ENCODE data around the gene SPAG8.

Gene SPAG8

GRCh38 chr9:35783418-35783817, 28.6 kb downstream of the SPAG8 start:
- Histone ChIP-seq H3K79me2 (ENCODE audit: low read length) (no peaks in the 10 kb centered on the region), H3K4me1 (ENCODE audit: low read length) (peaks cover 3% of the 10 kb centered on the region; the same call in 1 of the 2 replicates), H3K9ac (ENCODE audit: low read length) (no peak overlapping the region), H3K9me2 (replicated peaks; ENCODE audit: insufficient read depth, low read length) (no peaks in the 10 kb centered on the region), H2AFZ (ENCODE audit: low read length) (no peak overlapping the region), H3K27ac (ENCODE audit: low read length) (no peak overlapping the region), H3K27me3 (replicated peaks; ENCODE audit: insufficient read depth, low read length) (no peaks in the 10 kb centered on the region), H3K4me2 (ENCODE audit: low read depth, low read length) (no peak overlapping the region), H3K36me3 (replicated peaks; ENCODE audit: insufficient read depth, low read length) (no peaks in the 10 kb centered on the region), H3K4me3 (ENCODE audit: low read length) (no peak overlapping the region), H4K20me1 (ENCODE audit: insufficient read depth, low read length) (no peaks in the 10 kb centered on the region), H3F3A (ENCODE audit: insufficient read depth, low read length) (no peaks in the 10 kb centered on the region), H3K9me3 (replicated peaks; ENCODE audit: insufficient read depth, low read length) (no peaks in the 10 kb centered on the region)
- no peak for DNase-seq
- TF ChIP-seq EZH2 (optimal IDR thresholded peaks at IDR 0.05; ENCODE audit: low read depth, low read length) (no peak), CTCF (IDR thresholded peaks at IDR 0.05; ENCODE audit: low read length) (no peak), EZH2phosphoT487 (IDR thresholded peaks at IDR 0.05; ENCODE audit: low read length) (no peak)

DNA sequence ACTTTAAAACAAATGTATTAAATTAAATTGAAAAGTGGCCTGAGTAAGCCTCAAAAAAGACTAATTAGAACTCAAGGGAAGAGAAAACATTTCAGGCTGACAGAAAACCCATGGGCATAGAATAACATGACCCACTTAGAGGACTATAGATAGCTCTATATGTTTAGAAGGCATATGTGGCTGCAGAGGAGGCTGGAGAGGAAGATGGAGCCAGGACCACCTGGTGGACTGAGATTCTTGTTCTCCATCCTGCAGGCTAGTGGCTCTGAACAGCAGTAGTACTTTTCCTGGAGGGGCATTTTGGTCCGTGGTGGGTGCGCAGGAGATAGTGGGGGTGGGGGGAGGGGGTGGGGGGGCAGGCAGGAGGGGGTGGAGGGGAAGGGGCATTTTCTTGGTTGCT, 31.0 kb downstream of the SPAG8 start:
- no peak overlapping the region for H3K4me3 ChIP-seq (ENCODE audit: low read length)
- H2AFZ ChIP-seq (ENCODE audit: low read length) = no peak overlapping the region
- no peaks in the 10 kb centered on the region for H4K20me1 ChIP-seq (ENCODE audit: insufficient read depth, low read length)
- no peaks in the 10 kb centered on the region for H3F3A ChIP-seq (ENCODE audit: insufficient read depth, low read length)
- DNase-seq = no peak
- no peaks in the 10 kb centered on the region for H3K9me2 ChIP-seq (replicated peaks; ENCODE audit: insufficient read depth, low read length)
- no peaks in the 10 kb centered on the region for H3K36me3 ChIP-seq (replicated peaks; ENCODE audit: insufficient read depth, low read length)
- H3K4me2 ChIP-seq (ENCODE audit: low read depth, low read length) = no peak overlapping the region
- no peaks in the 10 kb centered on the region for H3K79me2 ChIP-seq (ENCODE audit: low read length)
- no peaks in the 10 kb centered on the region for H3K9me3 ChIP-seq (replicated peaks; ENCODE audit: insufficient read depth, low read length)
- TF ChIP-seq EZH2 (optimal IDR thresholded peaks at IDR 0.05; ENCODE audit: low read depth, low read length) (no peak), EZH2phosphoT487 (IDR thresholded peaks at IDR 0.05; ENCODE audit: low read length) (no peak), CTCF (IDR thresholded peaks at IDR 0.05; ENCODE audit: low read length) (no peak)
- H3K9ac ChIP-seq (ENCODE audit: low read length) = no peak overlapping the region
- H3K4me1 ChIP-seq (ENCODE audit: low read length) = peaks cover 3% of the 10 kb centered on the region; the same call in 1 of the 2 replicates
- no peak overlapping the region for H3K27ac ChIP-seq (ENCODE audit: low read length)
- no peaks in the 10 kb centered on the region for H3K27me3 ChIP-seq (replicated peaks; ENCODE audit: insufficient read depth, low read length)

DNA sequence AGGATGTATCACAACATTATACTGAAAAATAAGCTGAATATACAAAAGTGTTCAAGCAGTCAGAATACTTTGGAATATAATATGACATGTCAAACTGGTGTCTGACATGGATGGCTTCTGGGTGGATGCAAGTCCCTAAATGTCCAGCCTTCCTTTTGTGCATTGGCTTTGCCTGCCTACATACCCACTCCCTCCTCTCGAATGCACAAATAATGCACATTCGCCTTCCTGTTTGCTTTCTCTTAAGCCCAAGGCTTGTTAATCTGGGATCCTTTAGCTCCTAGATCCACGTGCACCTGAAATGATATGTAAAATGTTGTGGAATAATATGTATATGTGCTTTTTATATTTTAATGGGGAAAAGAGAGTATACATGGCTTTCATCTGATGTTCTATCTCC, 33.6 kb downstream of the SPAG8 start:
- no peaks in the 10 kb centered on the region for H3K36me3 ChIP-seq (replicated peaks; ENCODE audit: insufficient read depth, low read length)
- H3K4me3 ChIP-seq (ENCODE audit: low read length) = no peak overlapping the region
- DNase-seq = no peak
- no peaks in the 10 kb centered on the region for H3K27me3 ChIP-seq (replicated peaks; ENCODE audit: insufficient read depth, low read length)
- H3K27ac ChIP-seq (ENCODE audit: low read length) = no peak overlapping the region
- H2AFZ ChIP-seq (ENCODE audit: low read length) = no peak overlapping the region
- no peaks in the 10 kb centered on the region for H3K4me1 ChIP-seq (ENCODE audit: low read length)
- no peaks in the 10 kb centered on the region for H3K9me3 ChIP-seq (replicated peaks; ENCODE audit: insufficient read depth, low read length)
- no peak overlapping the region for H3K9ac ChIP-seq (ENCODE audit: low read length)
- H4K20me1 ChIP-seq (ENCODE audit: insufficient read depth, low read length) = no peaks in the 10 kb centered on the region
- no peaks in the 10 kb centered on the region for H3F3A ChIP-seq (ENCODE audit: insufficient read depth, low read length)
- no peak for TF ChIP-seq EZH2 (optimal IDR thresholded peaks at IDR 0.05; ENCODE audit: low read depth, low read length)
- TF ChIP-seq EZH2phosphoT487 (IDR thresholded peaks at IDR 0.05; ENCODE audit: low read length) = no peak
- no peak for TF ChIP-seq CTCF (IDR thresholded peaks at IDR 0.05; ENCODE audit: low read length)
- no peaks in the 10 kb centered on the region for H3K79me2 ChIP-seq (ENCODE audit: low read length)
- H3K4me2 ChIP-seq (ENCODE audit: low read depth, low read length) = no peak overlapping the region
- H3K9me2 ChIP-seq (replicated peaks; ENCODE audit: insufficient read depth, low read length) = no peaks in the 10 kb centered on the region

Data from MM.1S (cell line).